HEK293T (cell line): ENCODE measurements around the gene SNCAIP.
A peak's percentile ranks its signal among the peaks of the same experiment; 100 is the strongest.

Source experiments
- CTCF ChIA-PET: fragments of 350-600 bp; formaldehyde crosslinking; extraction: SDS; loops from one replicate; lab custom pipeline; 2021; ENCODE audit warnings: antibody characterized with exemption, inconsistent platforms; lab: Yijun Ruan, JAX
- POLR2A ChIA-PET: fragments of 350-600 bp; formaldehyde crosslinking; extraction: SDS; loops from one replicate; lab custom pipeline; 2020; ENCODE audit warnings: antibody characterized with exemption, inconsistent platforms; lab: Yijun Ruan, JAX
- DNase-seq: peaks from one replicate; pipeline ENCODE4 v3.0.0; 2012; ENCODE audit warnings: mixed read lengths; ENCODE audit errors: extremely low spot score
- ARNT ChIP-seq: fragments of 450-650 bp; IDR thresholded peaks from 2 replicates; pipeline ENCODE4 v1.6.1; 2017; ENCODE audit warnings: mild to moderate bottlenecking
- BHLHE40 ChIP-seq: fragments of 450-650 bp; IDR thresholded peaks from 2 replicates; pipeline ENCODE4 v1.6.1; 2016; ENCODE audit warnings: mild to moderate bottlenecking, moderate library complexity, borderline replicate concordance
- CTBP1 ChIP-seq: fragments of 450-650 bp; IDR thresholded peaks from 2 replicates; pipeline ENCODE4 v1.6.1; 2016; ENCODE audit warnings: borderline replicate concordance
- ELF4 ChIP-seq: fragments of 450-650 bp; IDR thresholded peaks from 2 replicates; pipeline ENCODE4 v1.6.1; 2017; ENCODE audit warnings: antibody characterized with exemption
- FOXA1 ChIP-seq: fragments of 450-650 bp; IDR thresholded peaks from 2 replicates; pipeline ENCODE4 v1.6.1; 2016; ENCODE audit warnings: mild to moderate bottlenecking
- FOXK2 ChIP-seq: fragments of 450-650 bp; IDR thresholded peaks from 2 replicates; pipeline ENCODE4 v1.6.1; 2016; ENCODE audit warnings: mild to moderate bottlenecking
- FOXM1 ChIP-seq: fragments of 450-650 bp; IDR thresholded peaks from 2 replicates; pipeline ENCODE4 v1.6.1; 2017; ENCODE audit warnings: mild to moderate bottlenecking, borderline replicate concordance
- HDGF ChIP-seq: fragments of 450-650 bp; IDR thresholded peaks from 2 replicates; pipeline ENCODE4 v1.6.1; 2017; ENCODE audit warnings: antibody characterized with exemption, borderline replicate concordance
- L3MBTL2 ChIP-seq: fragments of 450-650 bp; conservative IDR thresholded peaks from 2 replicates; pipeline ENCODE4 v1.6.1; 2016; ENCODE audit warnings: mild to moderate bottlenecking
- LEF1 ChIP-seq: fragments of 450-650 bp; IDR thresholded peaks from 2 replicates; pipeline ENCODE4 v1.6.1; 2017; ENCODE audit warnings: mild to moderate bottlenecking, borderline replicate concordance
- NFRKB ChIP-seq: fragments of 450-650 bp; IDR thresholded peaks from 2 replicates; pipeline ENCODE4 v1.6.1; 2016; ENCODE audit warnings: mild to moderate bottlenecking, moderate library complexity
- PKNOX1 ChIP-seq: fragments of 450-650 bp; IDR thresholded peaks from 2 replicates; pipeline ENCODE4 v1.6.1; 2016
- SP1 ChIP-seq: fragments of 450-650 bp; IDR thresholded peaks from 2 replicates; pipeline ENCODE4 v1.6.1; 2017
- SUZ12 ChIP-seq: fragments of 450-650 bp; IDR thresholded peaks from 2 replicates; pipeline ENCODE4 v1.6.1; 2016; ENCODE audit warnings: mild to moderate bottlenecking
- TARDBP ChIP-seq: fragments of 450-650 bp; IDR thresholded peaks from 2 replicates; pipeline ENCODE4 v1.6.1; 2016
- ZNF384 ChIP-seq: fragments of 450-650 bp; IDR thresholded peaks from 2 replicates; pipeline ENCODE4 v1.6.1; 2016

Gene SNCAIP

GRCh38 chr5:122435234-122435633 is 123.2 kb downstream of the SNCAIP start:
- CTCF ChIA-PET, result no interaction called here
- POLR2A ChIA-PET, result no interaction called here
- DNase-seq, result no peak
- TF ChIP-seq ZNF384, result no peak
- TF ChIP-seq BHLHE40, result no peak
- TF ChIP-seq CTBP1, result no peak
- TF ChIP-seq HDGF, result no peak
- TF ChIP-seq FOXK2, result no peak
- no peak for TF ChIP-seq TARDBP
- no peak for TF ChIP-seq ARNT
- no peak for TF ChIP-seq NFRKB
- no peak for TF ChIP-seq ELF4
- TF ChIP-seq FOXM1, result no peak
- no peak for TF ChIP-seq SUZ12
- TF ChIP-seq PKNOX1, result no peak
- no peak for TF ChIP-seq L3MBTL2
- no peak for TF ChIP-seq LEF1
- no peak for TF ChIP-seq SP1
- TF ChIP-seq FOXA1, result no peak

- ChIA-PET POLR2A (no interaction called here), CTCF (no interaction called here)
- no peak for DNase-seq
- TF ChIP-seq NFRKB (no peak), ARNT (no peak), BHLHE40 (no peak), ZNF384 (no peak), HDGF (no peak), LEF1 (no peak), PKNOX1 (no peak), SUZ12 (no peak), ELF4 (no peak), L3MBTL2 (no peak), TARDBP (no peak)
These were observed 123.7 kb downstream of the SNCAIP start for GRCh38 chr5:122435761-122436160.

GRCh38 chr5:122436615-122437014 is 124.6 kb downstream of the SNCAIP start:
- peak; percentile 80 for TF ChIP-seq PKNOX1
- TF ChIP-seq SP1, result no peak
- CTCF ChIA-PET, result no interaction called here

GRCh38 chr5:122439645-122440044 is 127.6 kb downstream of the SNCAIP start:
- POLR2A ChIA-PET, result no interaction called here
- TF ChIP-seq TARDBP (no peak), HDGF (no peak), CTBP1 (no peak), ELF4 (no peak), SUZ12 (no peak), L3MBTL2 (no peak), NFRKB (no peak), FOXM1 (no peak)
- CTCF ChIA-PET, result no interaction called here
- no peak for DNase-seq

More at GRCh38 chr5:122436615-122437014, 124.6 kb downstream of the SNCAIP start:
- no peak for DNase-seq
- POLR2A ChIA-PET, result no interaction called here

GRCh38 chr5:122442938-122443337 is 130.9 kb downstream of the SNCAIP start:
- ChIA-PET CTCF (no interaction called here), POLR2A (no interaction called here)
- DNase-seq, result no peak
- TF ChIP-seq ELF4, result no peak
- TF ChIP-seq L3MBTL2, result no peak
- no peak for TF ChIP-seq FOXK2
- TF ChIP-seq LEF1, result no peak

GRCh38 chr5:122444411-122444810 is 132.4 kb downstream of the SNCAIP start:
- ChIA-PET CTCF (no interaction called here), POLR2A (no interaction called here)
- no peak for DNase-seq
- no peak for TF ChIP-seq HDGF
- no peak for TF ChIP-seq SP1
- TF ChIP-seq ELF4, result no peak
- TF ChIP-seq ARNT, result no peak
- no peak for TF ChIP-seq LEF1
- TF ChIP-seq BHLHE40, result no peak
- TF ChIP-seq TARDBP, result no peak
- no peak for TF ChIP-seq PKNOX1
- no peak for TF ChIP-seq FOXM1
- no peak for TF ChIP-seq CTBP1
- TF ChIP-seq NFRKB, result no peak
- TF ChIP-seq ZNF384, result no peak

GRCh38 chr5:122445070-122445469 is 133.0 kb downstream of the SNCAIP start:
- no peak for TF ChIP-seq L3MBTL2
- DNase-seq, result no peak
- POLR2A ChIA-PET, result no interaction called here
- CTCF ChIA-PET, result interaction anchor here (0.6 kb wide), 1 partner anchor 1120 kb away, joined by 3 read pairs; no protein-coding TSS in a partner anchor
